ENCODE data around the gene PCBP3. TPM values are rescaled to one million over a fixed set of nuclear protein-coding genes. Genes with fewer than 3 reads are reported as not detected.
A peak's percentile ranks its signal among the peaks of the same experiment; 100 is the strongest.

The PCBP3 gene
- total RNA-seq, 1 experiment from 2014 or later: 10.9 TPM

DNA sequence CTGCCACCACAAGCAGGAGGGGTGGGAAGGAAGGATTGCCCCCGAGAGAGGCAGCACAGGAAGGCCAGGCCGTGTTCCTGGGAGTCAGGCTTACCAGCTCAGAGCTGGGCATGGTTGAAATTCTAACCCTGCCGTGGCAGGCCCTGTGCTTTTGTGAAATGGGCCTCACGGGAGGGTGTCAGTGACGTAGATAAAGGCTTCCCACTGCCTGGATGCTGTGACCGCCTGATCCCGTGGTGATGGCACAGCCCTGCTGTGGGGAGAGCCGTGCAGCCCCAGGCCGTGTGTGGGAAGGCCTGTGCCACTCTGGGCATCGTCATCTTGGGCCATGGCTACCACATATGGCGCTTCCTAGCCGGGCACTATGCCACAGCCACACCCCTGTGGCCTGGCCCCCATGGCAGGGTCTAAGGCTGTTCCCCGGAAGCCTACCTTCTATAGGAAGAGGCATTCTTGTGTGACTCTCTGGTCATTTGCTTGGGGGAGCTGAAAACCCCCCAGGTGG, 161.3 kb downstream of the PCBP3 start:
- Mint-ChIP-seq H3K9me3 (peaks cover 3 to 4% of the 10 kb centered on the region in 2 experiments; a peak in 3 of 5 replicates), H3K27me3 (ENCODE audit: low read depth) (peaks cover 1% of the 10 kb centered on the region), H3K4me3 (no peak overlapping the region), H3K36me3 (ENCODE audit: insufficient read depth in 1 of 3, low read depth in 3 of 3) (no peaks in the 10 kb centered on the region), H3K27ac (peak overlapping the region in 1 of 3 experiments; percentile 90; a peak in 2 of 7 replicates), H3K4me1 (peaks cover 3 to 5% of the 10 kb centered on the region in 2 experiments; a peak in 3 of 4 replicates)
- no CpG with 5 or more reads among the region's 13 CpGs for WGBS (ENCODE audit: extremely low coverage, insufficient read length, low lambda C conversion rate)
- Histone ChIP-seq H2BK120ac (ENCODE audit: low read depth, low read length, poor library complexity, severe bottlenecking) (no peak overlapping the region), H4K8ac (replicated peaks; ENCODE audit: insufficient read length, low read depth, low read length) (no peak overlapping the region), H3K23ac (ENCODE audit: insufficient read length, low read depth, low read length) (no peak overlapping the region), H4K20me1 (ENCODE audit: control insufficient read depth, insufficient read depth, insufficient read length) (no peaks in the 10 kb centered on the region), H3K79me1 (ENCODE audit: insufficient read depth, low read depth, low read length, poor library complexity, severe bottlenecking) (no peaks in the 10 kb centered on the region), H3K9me3 (ENCODE audit: control insufficient read depth, low read depth, low read length) (no peaks in the 10 kb centered on the region), H2BK20ac (ENCODE audit: low read depth, low read length, poor library complexity, severe bottlenecking) (no peak overlapping the region), H3K79me2 (ENCODE audit: insufficient read depth, low read length) (no peaks in the 10 kb centered on the region), H3K56ac (ENCODE audit: insufficient read length, low read depth, low read length) (no peak overlapping the region), H2BK12ac (ENCODE audit: insufficient read length, low read depth, low read length) (no peak overlapping the region), H2AK5ac (ENCODE audit: insufficient read length, low read length) (no peak overlapping the region), H3K4ac (ENCODE audit: low read depth, low read length) (no peak overlapping the region), H3K27ac (ENCODE audit: insufficient read length, low read depth, low read length) (no peak overlapping the region), H3K4me2 (ENCODE audit: insufficient read depth, insufficient read length, low read length) (no peak overlapping the region), H3K18ac (ENCODE audit: insufficient read length, low read depth, low read length) (no peak overlapping the region), H3K4me1 (ENCODE audit: insufficient read depth, low read length) (no peaks in the 10 kb centered on the region), H2AFZ (ENCODE audit: low read length) (no peak overlapping the region), H4K5ac (ENCODE audit: insufficient read length, low read depth, low read length) (no peak overlapping the region), H2BK15ac (ENCODE audit: low read depth, low read length) (no peak overlapping the region), H3K9ac (ENCODE audit: extremely low read depth, insufficient read length, low read length) (no peak overlapping the region), H3K23me2 (ENCODE audit: insufficient read length, low read depth, low read length, poor library complexity, severe bottlenecking) (no peaks in the 10 kb centered on the region), H2BK5ac (ENCODE audit: insufficient read length, low read length) (no peak overlapping the region), H3K14ac (ENCODE audit: insufficient read depth, low read length) (no peak overlapping the region; the same call in 1 of the 2 replicates), H3T11ph (ENCODE audit: low read length) (no peak overlapping the region), H4K91ac (ENCODE audit: insufficient read length, low read depth, low read length) (no peak overlapping the region), H3K27me3 (ENCODE audit: insufficient read depth, low read length) (no peaks in the 10 kb centered on the region)
- no peak for DNase-seq
- TF ChIP-seq, protein P1, sequence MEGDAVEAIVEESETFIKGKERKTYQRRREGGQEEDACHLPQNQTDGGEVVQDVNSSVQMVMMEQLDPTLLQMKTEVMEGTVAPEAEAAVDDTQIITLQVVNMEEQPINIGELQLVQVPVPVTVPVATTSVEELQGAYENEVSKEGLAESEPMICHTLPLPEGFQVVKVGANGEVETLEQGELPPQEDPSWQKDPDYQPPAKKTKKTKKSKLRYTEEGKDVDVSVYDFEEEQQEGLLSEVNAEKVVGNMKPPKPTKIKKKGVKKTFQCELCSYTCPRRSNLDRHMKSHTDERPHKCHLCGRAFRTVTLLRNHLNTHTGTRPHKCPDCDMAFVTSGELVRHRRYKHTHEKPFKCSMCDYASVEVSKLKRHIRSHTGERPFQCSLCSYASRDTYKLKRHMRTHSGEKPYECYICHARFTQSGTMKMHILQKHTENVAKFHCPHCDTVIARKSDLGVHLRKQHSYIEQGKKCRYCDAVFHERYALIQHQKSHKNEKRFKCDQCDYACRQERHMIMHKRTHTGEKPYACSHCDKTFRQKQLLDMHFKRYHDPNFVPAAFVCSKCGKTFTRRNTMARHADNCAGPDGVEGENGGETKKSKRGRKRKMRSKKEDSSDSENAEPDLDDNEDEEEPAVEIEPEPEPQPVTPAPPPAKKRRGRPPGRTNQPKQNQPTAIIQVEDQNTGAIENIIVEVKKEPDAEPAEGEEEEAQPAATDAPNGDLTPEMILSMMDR (conservative IDR thresholded peaks at IDR 0.05): no peak
